ENCODE results near the gene ZNF829.
A peak's percentile ranks its signal among the peaks of the same experiment; 100 is the strongest.

The ZNF829 gene

GRCh38 chr19:36915992-36916830 is at the start of gene ZNF829, which contains the start of gene ZNF568:
TSS of gene ZNF829 (minus strand) at chr19:36916291. CDS start at chr19:36915167, 1,124 bp downstream.
TSS of gene ZNF568 (plus strand) at chr19:36916332. CDS start at chr19:36922771, 6,439 bp downstream.
- peak; percentile 86 for DNase-seq (ENCODE audit: low spot score)

- DNase-seq (ENCODE audit: low spot score) = no peak
Measured at GRCh38 chr19:36963280-36963679, 47.2 kb upstream of the ZNF829 start.

GRCh38 chr19:36962346-36962745 is 46.3 kb upstream of the ZNF829 start:
- DNase-seq (ENCODE audit: low spot score) = no peak

GRCh38 chr19:36950335-36951119 is 34.4 kb upstream of the ZNF829 start:
- DNase-seq (ENCODE audit: low spot score) = no peak

- DNase-seq (ENCODE audit: low spot score) = no peak
Measured at GRCh38 chr19:36939153-36939552, 23.1 kb upstream of the ZNF829 start.

GRCh38 chr19:36931684-36932083 is 15.6 kb upstream of the ZNF829 start:
- DNase-seq (ENCODE audit: low spot score) = no peak

GRCh38 chr19:36918090-36918489 is 2.0 kb upstream of the ZNF829 start:
- DNase-seq (ENCODE audit: low spot score) = no peak

- DNase-seq (ENCODE audit: low spot score) = peak; percentile 8
Measured at GRCh38 chr19:36916991-36917390, 900 bp upstream of the ZNF829 start.

- no peak for DNase-seq (ENCODE audit: low spot score)
Measured at GRCh38 chr19:36898422-36898821, 17.7 kb downstream of the ZNF829 start.

- no peak for DNase-seq (ENCODE audit: low spot score)
Measured at GRCh38 chr19:36894849-36895383, 21.2 kb downstream of the ZNF829 start.

GRCh38 chr19:36891768-36892357 is 24.2 kb downstream of the ZNF829 start:
- no peak for DNase-seq (ENCODE audit: low spot score)

GRCh38 chr19:36876993-36877938 is 38.8 kb downstream of the ZNF829 start:
- no peak for DNase-seq (ENCODE audit: low spot score)

- DNase-seq (ENCODE audit: low spot score) = no peak
Measured at GRCh38 chr19:36851898-36852297, 64.2 kb downstream of the ZNF829 start.

- DNase-seq (ENCODE audit: low spot score) = peak; percentile 91
Measured at GRCh38 chr19:36850559-36851442, 65.3 kb downstream of the ZNF829 start, which contains the start of gene ZNF345. TSS of gene ZNF345 (plus strand) at chr19:36850876. CDS start at chr19:36876831, 25,955 bp downstream.

- peak; percentile 89 for DNase-seq (ENCODE audit: low spot score)
Measured at GRCh38 chr19:36849701-36850558, 66.2 kb downstream of the ZNF829 start.

GRCh38 chr19:36847968-36848367 is 68.1 kb downstream of the ZNF829 start:
- DNase-seq (ENCODE audit: low spot score) = no peak

- DNase-seq (ENCODE audit: low spot score) = no peak
Measured at GRCh38 chr19:36838784-36839324, 77.2 kb downstream of the ZNF829 start.
